COLO829 (cell line): ENCODE measurements around the gene KLHL11.

Experiments used
- DNase-seq: peaks from one replicate; pipeline ENCODE4 v3.0.0; 2012; ENCODE audit warnings: low spot score

The KLHL11 gene

GRCh38 chr17:41810659-41811548, 54.3 kb downstream of the KLHL11 start:
- DNase-seq = no peak

DNA sequence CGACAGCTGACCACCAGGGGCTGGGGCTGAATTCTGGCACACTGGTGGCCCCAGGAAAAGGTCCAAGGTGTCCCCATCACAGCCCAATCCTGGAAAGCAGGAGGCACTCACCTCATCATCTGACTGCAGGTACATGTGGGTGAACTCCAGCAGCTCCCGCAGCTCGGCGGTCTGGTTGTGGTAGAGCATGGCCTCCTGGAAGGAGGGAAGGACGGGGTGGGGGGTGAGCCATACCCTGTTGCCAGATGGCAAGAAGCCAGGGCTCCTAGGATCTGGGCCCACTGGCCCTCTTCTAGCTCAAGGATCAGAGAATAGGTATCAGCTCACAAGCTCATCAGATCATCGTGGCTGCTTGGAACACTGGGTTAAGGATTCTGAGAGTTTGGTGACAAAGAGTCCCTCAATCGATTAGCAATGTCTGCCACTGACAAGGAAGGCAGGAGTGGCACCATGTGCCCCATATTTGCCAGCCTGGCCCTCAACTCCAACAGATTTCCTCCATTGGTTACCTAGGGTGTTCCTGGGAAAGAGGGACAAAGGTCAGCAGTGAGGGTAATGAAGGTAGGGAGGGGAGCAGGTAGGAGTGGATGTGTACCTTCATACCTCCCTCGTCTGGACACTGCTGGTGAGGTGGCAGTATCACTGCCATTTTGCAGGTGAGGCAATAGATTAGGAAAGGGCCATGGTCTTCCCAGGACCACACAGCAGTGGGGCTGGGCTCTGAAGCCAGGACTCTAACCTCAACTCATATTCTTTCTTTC, 58.4 kb downstream of the KLHL11 start:
- DNase-seq = no peak
